Transverse colon (tissue), 4 donors: ENCODE data around the gene SYMPK. TPM values are rescaled to one million over a fixed set of nuclear protein-coding genes. Genes with fewer than 3 reads are reported as not detected.
"Not testable (repeated sequence)": the region's sequence is repeated elsewhere in the genome, so short reads cannot be mapped to it uniquely, and the experiment has no call there.

Source experiments
- DNase-seq: peaks from one replicate; pipeline ENCODE4 v3.0.0-alpha.2; 2019
- H3K27ac ChIP-seq, 4 donors: fragments of 200-600 bp; sonication (generic); 2 replicates each; pipeline ENCODE4 v1.5.1; 2016 to 2018; ENCODE audit warnings: inconsistent platforms in 4 of 4
- H3K27me3 ChIP-seq: fragments of 200-600 bp; sonication (generic); 2 replicates; pipeline ENCODE4 v1.5.1; 2017; ENCODE audit warnings: inconsistent platforms
- H3K36me3 ChIP-seq, 4 donors: fragments of 200-600 bp; sonication (generic); 2 replicates each; pipeline ENCODE4 v1.5.1; 2017 to 2019; ENCODE audit warnings: inconsistent platforms in 4 of 4
- H3K4me1 ChIP-seq, 4 donors: fragments of 200-600 bp; sonication (generic); 2 replicates each; pipeline ENCODE4 v1.5.1; 2017 to 2020; ENCODE audit warnings: inconsistent platforms in 4 of 4
- H3K4me3 ChIP-seq, 4 donors: fragments of 200-600 bp; sonication (generic); 1 replicate in 1 of 4; 2 replicates in 3 of 4; pipeline versions ENCODE4 v1.5.1 to v1.6.1; 2017 to 2019; ENCODE audit warnings: inconsistent platforms in 4 of 4
- H3K9me3 ChIP-seq, 2 donors: fragments of 200-600 bp; sonication (generic); 2 replicates each; pipeline ENCODE4 v1.5.1; 2017 to 2019; ENCODE audit warnings: inconsistent platforms in 2 of 2
- EP300 ChIP-seq: sonication (generic); formaldehyde crosslinking; IDR thresholded peaks from one replicate; pipeline ENCODE4 v1.6.1; 2017; ENCODE audit warnings: antibody characterized with exemption, low read depth
- POLR2A ChIP-seq: fragments of 450-650 bp; IDR thresholded peaks from one replicate; pipeline ENCODE4 v1.6.1; 2016; ENCODE audit warnings: antibody characterized with exemption, mild to moderate bottlenecking, moderate library complexity
- POLR2AphosphoS5 ChIP-seq, 3 donors: sonication (generic); formaldehyde crosslinking; IDR thresholded peaks; one replicate each; pipeline ENCODE4 v1.6.1; 2016; ENCODE audit warnings: antibody characterized with exemption in 3 of 3
- WGBS, 2 donors: methylation state at CpG; one replicate each; pipeline ENCODE4 v1.1.5; 2018; ENCODE audit warnings: low coverage in 1 of 2; 5-methylcytosine and 5-hydroxymethylcytosine counted together
- in situ Hi-C, 4 donors: fragments of 200-750 bp; cut with MboI; loops; one replicate each; pipeline versions ENCODE4 v1.15.0 to v1.15.1; 2017; ENCODE audit warnings: low sequenced_read_pairs in 3 of 4, low pct_ligation_motif_present in 1 of 4, low pct_unique_long_range_greater_than_20kb in 1 of 4
- intact Hi-C: fragments of 100-400 bp; cut with DNase I; formaldehyde crosslinking; loops from one replicate; pipeline ENCODE4 v1.15.1; 2023; ENCODE audit warnings: low total_unique reads
- total RNA-seq, 4 donors: library from RNA; depleted of rRNA; stranded (reverse); fragments of >200 nt; gene quantifications; one replicate each; pipeline ENCODE4 v1.1.0, GENCODE V29; 2016
- TF ChIP-seq, protein P1 (sequence below), 5 experiments: fragments of 200-600 bp in 3 of 5; fragments of 450-650 bp in 2 of 5; sonication (generic) in 3 of 5; IDR thresholded peaks; 1 replicate in 2 of 5; 2 replicates in 3 of 5; pipeline ENCODE4 v1.5.1; 2016 to 2017; ENCODE audit warnings: antibody characterized with exemption in 5 of 5, inconsistent platforms in 3 of 5, mild to moderate bottlenecking in 2 of 5, moderate library complexity in 1 of 5

Gene SYMPK
- total RNA-seq, 4 donors from 2014 or later: 35.2 to 189 (median 81.9) TPM

DNA sequence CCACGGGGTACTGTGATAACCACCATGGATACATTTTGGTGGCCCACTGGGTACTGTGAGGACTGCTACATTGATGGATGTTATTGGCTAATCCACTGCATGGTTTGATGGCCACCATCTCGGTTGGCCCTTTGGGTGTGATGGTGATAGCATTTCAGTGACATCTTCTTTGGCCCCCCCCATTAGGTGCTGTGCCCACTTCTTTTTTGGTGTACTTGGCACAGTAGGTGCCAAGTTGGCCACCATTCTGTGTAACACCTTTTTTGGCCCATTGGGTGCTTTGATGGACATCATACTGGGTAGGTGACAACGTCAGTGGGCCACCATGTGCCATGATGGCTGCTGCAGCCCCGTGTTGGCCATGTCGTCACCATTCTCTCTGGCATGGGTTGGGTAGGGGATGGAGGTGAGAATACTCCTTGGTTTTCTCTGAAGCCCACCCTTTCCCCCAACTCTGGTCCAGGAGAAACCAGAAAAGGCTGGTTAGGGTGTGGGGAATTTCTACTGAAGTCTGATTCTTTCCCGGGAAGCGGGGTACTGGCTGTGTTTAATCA is 10.3 kb upstream of the SYMPK start:
- intact Hi-C loops: no loop called here
- no peak for TF ChIP-seq POLR2A
- TF ChIP-seq POLR2AphosphoS5 (IDR thresholded peaks at IDR 0.05): no peak
- TF ChIP-seq, protein P1, sequence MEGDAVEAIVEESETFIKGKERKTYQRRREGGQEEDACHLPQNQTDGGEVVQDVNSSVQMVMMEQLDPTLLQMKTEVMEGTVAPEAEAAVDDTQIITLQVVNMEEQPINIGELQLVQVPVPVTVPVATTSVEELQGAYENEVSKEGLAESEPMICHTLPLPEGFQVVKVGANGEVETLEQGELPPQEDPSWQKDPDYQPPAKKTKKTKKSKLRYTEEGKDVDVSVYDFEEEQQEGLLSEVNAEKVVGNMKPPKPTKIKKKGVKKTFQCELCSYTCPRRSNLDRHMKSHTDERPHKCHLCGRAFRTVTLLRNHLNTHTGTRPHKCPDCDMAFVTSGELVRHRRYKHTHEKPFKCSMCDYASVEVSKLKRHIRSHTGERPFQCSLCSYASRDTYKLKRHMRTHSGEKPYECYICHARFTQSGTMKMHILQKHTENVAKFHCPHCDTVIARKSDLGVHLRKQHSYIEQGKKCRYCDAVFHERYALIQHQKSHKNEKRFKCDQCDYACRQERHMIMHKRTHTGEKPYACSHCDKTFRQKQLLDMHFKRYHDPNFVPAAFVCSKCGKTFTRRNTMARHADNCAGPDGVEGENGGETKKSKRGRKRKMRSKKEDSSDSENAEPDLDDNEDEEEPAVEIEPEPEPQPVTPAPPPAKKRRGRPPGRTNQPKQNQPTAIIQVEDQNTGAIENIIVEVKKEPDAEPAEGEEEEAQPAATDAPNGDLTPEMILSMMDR (IDR thresholded peaks at IDR 0.05): no peak
- TF ChIP-seq EP300: no peak
- in situ Hi-C loops: no loop called here
- Histone ChIP-seq H3K9me3 (no peaks in the 10 kb centered on the region), H3K4me3 (no peak overlapping the region), H3K27me3 (no peaks in the 10 kb centered on the region), H3K4me1 (peaks cover 0 to 22% (median 21%) of the 10 kb centered on the region in 4 donors), H3K27ac (no peak overlapping the region), H3K36me3 (no peaks in the 10 kb centered on the region)
- WGBS, 2 donors: 97% methylated on average over 7 of the region's 7 CpGs; no CpG with 5 or more reads in 1 of the 2 donors
- DNase-seq: no peak

DNA sequence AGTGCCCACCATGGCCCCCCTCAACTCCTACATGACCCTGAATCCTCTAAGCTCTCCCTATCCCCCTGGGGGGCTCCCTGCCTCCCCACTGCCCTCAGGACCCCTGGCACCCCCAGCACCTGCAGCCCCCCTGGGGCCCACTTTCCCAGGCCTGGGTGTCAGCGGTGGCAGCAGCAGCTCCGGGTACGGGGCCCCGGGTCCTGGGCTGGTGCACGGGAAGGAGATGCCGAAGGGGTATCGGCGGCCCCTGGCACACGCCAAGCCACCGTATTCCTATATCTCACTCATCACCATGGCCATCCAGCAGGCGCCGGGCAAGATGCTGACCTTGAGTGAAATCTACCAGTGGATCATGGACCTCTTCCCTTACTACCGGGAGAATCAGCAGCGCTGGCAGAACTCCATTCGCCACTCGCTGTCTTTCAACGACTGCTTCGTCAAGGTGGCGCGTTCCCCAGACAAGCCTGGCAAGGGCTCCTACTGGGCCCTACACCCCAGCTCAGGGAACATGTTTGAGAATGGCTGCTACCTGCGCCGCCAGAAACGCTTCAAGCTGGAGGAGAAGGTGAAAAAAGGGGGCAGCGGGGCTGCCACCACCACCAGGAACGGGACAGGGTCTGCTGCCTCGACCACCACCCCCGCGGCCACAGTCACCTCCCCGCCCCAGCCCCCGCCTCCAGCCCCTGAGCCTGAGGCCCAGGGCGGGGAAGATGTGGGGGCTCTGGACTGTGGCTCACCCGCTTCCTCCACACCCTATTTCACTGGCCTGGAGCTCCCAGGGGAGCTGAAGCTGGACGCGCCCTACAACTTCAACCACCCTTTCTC is 9.4 kb upstream of the SYMPK start:
- in situ Hi-C loops: no loop called here
- H3K36me3 ChIP-seq: no peaks in the 10 kb centered on the region
- no peak for DNase-seq
- TF ChIP-seq, protein P1 (IDR thresholded peaks at IDR 0.05): no peak
- TF ChIP-seq POLR2A (no peak), EP300 (no peak), POLR2AphosphoS5 (IDR thresholded peaks at IDR 0.05) (no peak)
- H3K27ac ChIP-seq: no peak overlapping the region
- no peaks in the 10 kb centered on the region for H3K9me3 ChIP-seq
- WGBS, 2 donors: 91% methylated on average over 34 of the region's 34 CpGs; no CpG with 5 or more reads in 1 of the 2 donors
- H3K4me1 ChIP-seq: peaks cover 0 to 15% (median 13%) of the 10 kb centered on the region in 4 donors
- no peaks in the 10 kb centered on the region for H3K27me3 ChIP-seq
- no peak overlapping the region for H3K4me3 ChIP-seq
- intact Hi-C loops: no loop called here

DNA sequence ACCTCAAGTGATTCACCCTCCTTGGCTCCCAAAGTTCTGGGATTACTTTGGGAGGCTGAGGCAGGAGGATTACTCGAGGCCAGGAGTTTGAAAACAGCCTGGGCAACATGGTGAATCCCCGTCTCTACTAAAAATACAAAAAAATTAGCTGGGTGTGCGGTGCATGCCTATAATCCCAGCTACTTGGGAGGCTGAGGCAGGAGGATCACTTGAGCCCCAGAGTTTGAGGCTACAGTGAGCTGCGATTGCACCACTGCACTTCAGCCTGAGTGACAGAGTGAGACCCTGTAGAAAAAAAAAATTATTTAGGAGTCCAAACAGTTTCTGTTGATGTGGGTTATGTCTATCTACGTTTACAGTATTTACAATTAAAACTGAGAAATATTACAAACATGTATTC is 7.9 kb upstream of the SYMPK start:
- no peak for DNase-seq
- H3K9me3 ChIP-seq: no peaks in the 10 kb centered on the region
- peaks cover 0 to 2% (median 0%) of the 10 kb centered on the region in 4 donors for H3K4me1 ChIP-seq
- H3K4me3 ChIP-seq: no peak overlapping the region
- in situ Hi-C loops: no loop called here
- 73 to 74% methylated on average over 3 to 5 of the region's 5 CpGs for WGBS, 2 donors
- H3K27me3 ChIP-seq: no peaks in the 10 kb centered on the region
- H3K36me3 ChIP-seq: no peaks in the 10 kb centered on the region
- H3K27ac ChIP-seq: no peak overlapping the region
- intact Hi-C loops: no loop called here
- TF ChIP-seq POLR2AphosphoS5 (IDR thresholded peaks at IDR 0.05): no peak
- no peak for TF ChIP-seq EP300
- no peak for TF ChIP-seq POLR2A
- TF ChIP-seq, protein P1 (IDR thresholded peaks at IDR 0.05): no peak

DNA sequence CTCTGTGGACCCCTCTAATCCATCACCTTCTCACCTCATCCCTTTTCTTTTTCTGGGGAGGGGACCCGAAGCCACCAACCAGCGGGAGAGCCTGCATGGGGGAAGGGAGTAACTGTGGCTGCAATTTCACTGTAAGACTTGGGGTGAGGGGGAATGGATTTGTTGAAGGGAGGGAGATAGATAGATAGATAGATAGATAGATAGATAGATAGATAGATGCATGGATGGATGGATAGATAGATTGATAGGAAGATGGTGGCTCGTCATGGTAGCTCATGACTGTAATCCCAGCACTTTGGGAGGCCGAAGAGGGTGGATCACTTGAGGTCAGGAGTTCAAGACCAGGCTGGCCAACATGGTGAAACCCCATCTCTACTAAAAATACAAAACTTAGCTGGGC is 4.3 kb upstream of the SYMPK start:
- Histone ChIP-seq H3K4me3 (peak overlapping the region in 3 of 4 donors; percentile 84 to 100 (median 95)), H3K27me3 (peaks cover 13% of the 10 kb centered on the region), H3K4me1 (peaks cover 0 to 19% (median 11%) of the 10 kb centered on the region in 4 donors), H3K27ac (peak overlapping the region; percentile 71 to 98 (median 96))
- intact Hi-C loops, in situ Hi-C loops, H3K9me3 ChIP-seq, DNase-seq, H3K36me3 ChIP-seq: not testable (repeated sequence)
- 43 to 56% methylated on average over 4 of the region's 4 CpGs for WGBS, 2 donors
